RWPE2 (cell line): ENCODE data around the gene DMD.

Experiments
- ATAC-seq: fragments of 200-7000 bp; cut with Tn5 transposase; 3 replicates; pipeline ENCODE4 v1.9.1; 2021; ENCODE audit warnings: low read depth
- DNase-seq: peaks from one replicate; pipeline ENCODE4 v3.0.0-alpha.2; 2020; ENCODE audit warnings: low spot score
- H3K27ac ChIP-seq: fragments of 450-650 bp; 2 replicates; pipeline ENCODE4 v1.5.1; 2017; ENCODE audit warnings: mild to moderate bottlenecking; ENCODE audit not compliant: poor library complexity, severe bottlenecking
- H3K27me3 ChIP-seq: fragments of 250-450 bp; sonication (Bioruptor Pico); 2 replicates; pipeline ENCODE4 v1.5.1; 2021; ENCODE audit warnings: mild to moderate bottlenecking, moderate library complexity; ENCODE audit not compliant: insufficient read depth, poor library complexity, severe bottlenecking
- H3K36me3 ChIP-seq: fragments of 250-450 bp; sonication (Bioruptor Pico); 2 replicates; pipeline ENCODE4 v1.5.1; 2020; ENCODE audit warnings: low read depth, mild to moderate bottlenecking, moderate library complexity
- H3K4me1 ChIP-seq: fragments of 250-450 bp; sonication (Bioruptor Pico); 2 replicates; pipeline ENCODE4 v1.5.1; 2021; ENCODE audit warnings: mild to moderate bottlenecking, moderate library complexity; ENCODE audit not compliant: insufficient read depth, poor library complexity, severe bottlenecking
- H3K4me3 ChIP-seq: fragments of 250-450 bp; sonication (Bioruptor Pico); 2 replicates; pipeline ENCODE4 v1.5.1; 2021; ENCODE audit warnings: mild to moderate bottlenecking, moderate library complexity; ENCODE audit not compliant: severe bottlenecking
- H3K9me3 ChIP-seq: fragments of 250-450 bp; sonication (Bioruptor Pico); 2 replicates; pipeline ENCODE4 v1.5.1; 2021; ENCODE audit warnings: mild to moderate bottlenecking, moderate library complexity; ENCODE audit not compliant: severe bottlenecking
- TF ChIP-seq, protein P1 (sequence below): fragments of 450-650 bp; IDR thresholded peaks from one replicate; pipeline ENCODE4 v1.5.1; 2017; ENCODE audit warnings: mild to moderate bottlenecking, moderate library complexity; ENCODE audit not compliant: poor library complexity, severe bottlenecking

The DMD gene

DNA sequence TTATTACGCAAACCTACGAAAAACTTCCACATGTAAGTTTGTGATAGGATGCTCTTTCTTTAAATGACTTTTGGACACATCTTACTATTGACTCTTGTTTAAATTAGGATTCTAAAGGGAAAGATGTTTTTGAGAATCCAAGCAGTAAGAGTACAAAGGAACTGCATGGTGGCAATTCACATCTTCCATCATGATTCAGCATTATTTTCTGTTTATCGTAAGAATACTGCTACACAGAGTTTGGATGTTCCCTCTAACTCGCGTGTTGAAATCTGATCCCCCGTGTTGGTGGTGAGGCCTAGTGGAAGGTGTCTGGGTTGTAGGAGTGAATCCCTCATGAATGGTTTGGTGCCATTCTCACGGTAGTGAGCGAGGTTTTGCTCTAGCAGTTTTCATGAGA lies 1767.7 kb downstream of the DMD start:
- no peak overlapping the region for H3K27ac ChIP-seq

GRCh38 chrX:31440546-31440945 lies 1770.8 kb downstream of the DMD start:
- H3K9me3 ChIP-seq = no peaks in the 10 kb centered on the region
- no peaks in the 10 kb centered on the region for H3K27me3 ChIP-seq
- no peak for DNase-seq
- H3K4me1 ChIP-seq = no peaks in the 10 kb centered on the region
- H3K27ac ChIP-seq = no peak overlapping the region
- TF ChIP-seq, protein P1, sequence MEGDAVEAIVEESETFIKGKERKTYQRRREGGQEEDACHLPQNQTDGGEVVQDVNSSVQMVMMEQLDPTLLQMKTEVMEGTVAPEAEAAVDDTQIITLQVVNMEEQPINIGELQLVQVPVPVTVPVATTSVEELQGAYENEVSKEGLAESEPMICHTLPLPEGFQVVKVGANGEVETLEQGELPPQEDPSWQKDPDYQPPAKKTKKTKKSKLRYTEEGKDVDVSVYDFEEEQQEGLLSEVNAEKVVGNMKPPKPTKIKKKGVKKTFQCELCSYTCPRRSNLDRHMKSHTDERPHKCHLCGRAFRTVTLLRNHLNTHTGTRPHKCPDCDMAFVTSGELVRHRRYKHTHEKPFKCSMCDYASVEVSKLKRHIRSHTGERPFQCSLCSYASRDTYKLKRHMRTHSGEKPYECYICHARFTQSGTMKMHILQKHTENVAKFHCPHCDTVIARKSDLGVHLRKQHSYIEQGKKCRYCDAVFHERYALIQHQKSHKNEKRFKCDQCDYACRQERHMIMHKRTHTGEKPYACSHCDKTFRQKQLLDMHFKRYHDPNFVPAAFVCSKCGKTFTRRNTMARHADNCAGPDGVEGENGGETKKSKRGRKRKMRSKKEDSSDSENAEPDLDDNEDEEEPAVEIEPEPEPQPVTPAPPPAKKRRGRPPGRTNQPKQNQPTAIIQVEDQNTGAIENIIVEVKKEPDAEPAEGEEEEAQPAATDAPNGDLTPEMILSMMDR = no peak
- no peak for ATAC-seq
- no peak overlapping the region for H3K4me3 ChIP-seq
- no peaks in the 10 kb centered on the region for H3K36me3 ChIP-seq

More for the DNA sequence above, 1767.7 kb downstream of the DMD start:
- H3K36me3 ChIP-seq = no peaks in the 10 kb centered on the region
- H3K9me3 ChIP-seq = no peaks in the 10 kb centered on the region
- no peaks in the 10 kb centered on the region for H3K27me3 ChIP-seq
- H3K4me3 ChIP-seq = no peak overlapping the region
- DNase-seq (no peak), ATAC-seq (no peak)
- TF ChIP-seq, protein P1 = no peak
- H3K4me1 ChIP-seq = no peaks in the 10 kb centered on the region

DNA sequence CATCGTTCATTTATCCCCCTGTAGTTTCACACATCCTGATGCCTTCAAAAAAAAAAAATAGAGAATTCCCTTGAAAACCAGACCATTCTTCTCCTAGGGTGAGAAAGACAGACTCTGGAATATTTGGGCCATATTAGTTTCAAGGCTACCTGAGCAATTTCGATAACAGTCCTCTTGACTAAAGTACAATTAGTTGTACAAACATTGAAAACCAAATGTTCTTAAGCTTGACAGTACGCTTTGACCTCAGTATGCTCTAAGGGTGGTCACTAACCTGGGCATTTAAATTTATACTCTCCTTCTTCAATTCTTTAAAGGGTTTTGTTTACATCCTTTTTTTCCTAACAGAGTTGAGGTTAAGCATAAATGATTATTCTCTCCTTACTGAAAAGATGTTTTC lies 1774.9 kb downstream of the DMD start:
- H3K27me3 ChIP-seq = no peaks in the 10 kb centered on the region
- no peaks in the 10 kb centered on the region for H3K9me3 ChIP-seq
- TF ChIP-seq, protein P1 = no peak
- no peak overlapping the region for H3K27ac ChIP-seq
- H3K36me3 ChIP-seq = no peaks in the 10 kb centered on the region
- no peaks in the 10 kb centered on the region for H3K4me1 ChIP-seq
- DNase-seq = no peak
- no peak overlapping the region for H3K4me3 ChIP-seq
- no peak for ATAC-seq

DNA sequence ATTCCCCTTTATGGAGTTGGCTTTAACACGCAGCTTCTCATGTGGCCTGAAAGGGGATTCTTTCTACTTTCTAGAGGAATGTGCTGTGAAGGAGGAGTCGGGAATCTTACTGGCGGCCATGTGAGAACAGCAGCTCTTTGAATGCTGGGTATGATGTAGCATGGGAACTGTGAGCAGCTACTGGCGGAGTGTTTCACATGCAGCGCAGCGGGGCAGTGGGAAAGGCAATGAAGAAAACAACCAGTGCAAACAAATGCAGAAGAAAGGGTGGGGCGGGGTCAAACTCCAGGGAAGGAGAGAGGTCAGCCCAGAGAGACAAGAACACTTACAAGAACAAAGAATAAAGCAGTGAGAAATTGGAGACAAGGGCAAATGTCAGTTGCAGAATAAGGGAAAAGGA lies 1775.8 kb downstream of the DMD start:
- H3K4me3 ChIP-seq = no peak overlapping the region

DNA sequence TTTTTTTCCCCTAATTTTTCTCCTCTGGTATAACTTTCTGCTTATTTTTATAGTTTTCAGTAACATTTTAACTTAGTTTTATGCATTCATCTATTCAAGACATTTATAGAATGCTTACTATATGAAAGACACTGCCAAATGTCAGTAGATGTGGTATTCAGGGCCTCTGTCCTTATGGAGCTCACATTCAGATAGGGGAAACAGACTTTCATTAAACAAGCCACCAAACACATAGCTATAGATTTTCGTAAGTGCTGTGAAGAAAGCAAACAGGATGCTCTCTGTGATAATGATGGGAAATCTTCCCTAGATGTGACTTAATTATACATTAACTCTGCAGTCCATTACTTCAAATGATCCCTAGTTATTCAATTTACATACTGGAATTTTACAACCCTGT lies 1777.5 kb downstream of the DMD start:
- Histone ChIP-seq H3K27ac (no peak overlapping the region), H3K27me3 (no peaks in the 10 kb centered on the region), H3K4me3 (no peak overlapping the region), H3K9me3 (no peaks in the 10 kb centered on the region), H3K36me3 (no peaks in the 10 kb centered on the region), H3K4me1 (no peaks in the 10 kb centered on the region)
- ATAC-seq (no peak), DNase-seq (no peak)
- TF ChIP-seq, protein P1 = no peak

More for the DNA sequence above, 1775.8 kb downstream of the DMD start:
- TF ChIP-seq, protein P1 = no peak
- no peaks in the 10 kb centered on the region for H3K9me3 ChIP-seq
- H3K36me3 ChIP-seq = no peaks in the 10 kb centered on the region
- H3K4me1 ChIP-seq = no peaks in the 10 kb centered on the region
- ATAC-seq (no peak), DNase-seq (no peak)
- H3K27me3 ChIP-seq = no peaks in the 10 kb centered on the region
- no peak overlapping the region for H3K27ac ChIP-seq
